Renal pelvis (tissue), 4 donors: ENCODE measurements around the gene HBS1L. TPM values are rescaled to one million over a fixed set of nuclear protein-coding genes. Genes with fewer than 3 reads are reported as not detected.

ENCODE experiments used
- DNase-seq: peaks from one replicate; pipeline ENCODE4 v3.0.0-alpha.2; 2013
- polyA plus RNA-seq, 3 donors: library from polyadenylated mRNA; unstranded; fragments of 120-200 nt; gene quantifications; one replicate each; pipeline ENCODE4 v1.2.1, GENCODE V29; 2013; ENCODE audit not compliant: insufficient read length in 3 of 3

The HBS1L gene
- polyA plus RNA-seq, 3 donors = 58.8 to 78.3 (median 69.9) TPM

DNA sequence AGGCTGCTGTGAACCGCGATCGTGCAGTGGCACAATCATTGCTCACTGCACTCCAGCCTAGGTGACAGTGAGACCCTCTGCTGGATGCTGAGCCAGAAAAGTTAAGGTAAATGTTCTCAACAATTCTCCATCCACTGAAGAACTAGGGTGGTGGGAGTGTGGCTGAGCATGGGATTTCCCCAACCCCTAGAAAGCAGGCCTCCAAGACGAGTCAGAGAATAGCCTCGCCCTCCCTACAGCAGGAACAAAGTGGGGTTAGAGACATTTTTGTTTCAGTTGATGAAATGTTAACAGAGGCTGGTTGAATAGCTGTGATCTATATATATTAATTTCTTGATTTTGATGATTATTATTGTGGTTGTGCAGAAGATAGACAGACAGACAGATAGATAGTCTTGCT, 98.6 kb downstream of the HBS1L start:
- no peak for DNase-seq

DNA sequence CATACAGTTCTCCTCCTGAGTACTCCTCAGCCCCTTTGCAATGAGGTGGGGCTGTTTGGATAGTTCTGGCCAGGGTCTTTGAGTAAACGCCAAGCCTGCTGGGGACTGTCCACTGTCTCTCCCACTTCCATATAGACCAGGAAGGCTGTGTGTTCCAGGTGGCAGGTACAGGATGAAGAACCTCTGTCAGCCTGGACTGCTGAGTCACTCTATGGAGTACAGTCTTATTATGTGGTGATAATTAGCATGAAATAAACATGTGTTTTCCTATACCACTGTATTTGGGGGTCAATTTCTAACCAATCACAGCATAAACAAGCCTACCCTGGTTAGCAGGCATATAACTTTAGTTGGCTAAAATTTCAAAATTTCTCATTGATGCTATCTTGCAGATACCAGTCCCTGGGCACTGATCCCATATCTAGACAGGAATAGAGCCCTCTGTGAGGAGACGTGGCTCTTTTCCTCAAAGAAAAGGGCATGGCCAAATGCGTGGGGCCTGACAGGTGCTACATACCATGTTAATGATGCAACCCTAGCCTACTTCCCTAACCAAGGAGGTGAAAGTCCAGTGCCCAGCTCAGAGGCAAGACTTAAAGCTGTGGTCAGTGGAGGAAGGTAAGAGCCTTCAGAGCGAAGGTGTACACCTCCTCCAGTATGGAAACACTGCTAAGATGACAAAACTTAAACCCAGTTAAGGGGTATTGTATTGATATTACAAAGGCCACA, 100.2 kb downstream of the HBS1L start:
- DNase-seq = no peak

DNA sequence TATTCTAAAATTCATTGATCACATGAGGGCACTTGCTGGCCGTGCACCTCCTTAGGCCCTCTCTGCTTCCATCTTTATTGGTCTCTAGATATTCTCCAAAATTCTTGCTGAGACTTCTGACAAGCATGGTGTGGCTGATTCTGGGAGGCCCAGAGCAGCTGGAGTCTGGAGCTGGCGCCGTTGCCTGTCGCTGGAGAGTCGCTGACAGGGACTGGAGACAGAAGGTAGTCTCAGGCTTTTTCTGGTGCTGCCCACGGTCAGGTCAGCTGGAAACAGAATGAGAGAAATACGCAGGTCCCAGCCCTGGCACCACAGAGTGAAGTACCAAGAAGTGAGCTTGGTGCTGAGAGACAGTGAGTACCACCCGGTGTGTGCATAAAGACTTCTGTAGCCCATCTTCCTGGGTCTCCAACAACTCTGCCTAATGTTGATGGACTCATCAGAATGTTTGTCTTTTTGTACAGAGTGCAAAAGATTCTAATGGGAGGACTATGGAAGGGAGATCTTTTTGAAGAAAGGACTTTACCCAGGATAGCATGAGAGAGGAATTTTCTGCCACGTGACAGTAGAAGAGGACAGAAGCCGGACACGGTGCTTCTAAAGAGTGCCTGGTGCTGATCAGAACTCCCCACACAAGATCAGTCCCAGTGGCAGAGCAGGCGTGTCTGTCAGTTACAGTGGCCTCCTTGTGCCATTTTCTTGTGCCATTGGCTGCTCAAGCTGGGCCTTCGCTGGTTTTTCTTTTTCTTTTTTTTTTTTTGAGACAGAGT, 102.9 kb downstream of the HBS1L start:
- no peak for DNase-seq

DNA sequence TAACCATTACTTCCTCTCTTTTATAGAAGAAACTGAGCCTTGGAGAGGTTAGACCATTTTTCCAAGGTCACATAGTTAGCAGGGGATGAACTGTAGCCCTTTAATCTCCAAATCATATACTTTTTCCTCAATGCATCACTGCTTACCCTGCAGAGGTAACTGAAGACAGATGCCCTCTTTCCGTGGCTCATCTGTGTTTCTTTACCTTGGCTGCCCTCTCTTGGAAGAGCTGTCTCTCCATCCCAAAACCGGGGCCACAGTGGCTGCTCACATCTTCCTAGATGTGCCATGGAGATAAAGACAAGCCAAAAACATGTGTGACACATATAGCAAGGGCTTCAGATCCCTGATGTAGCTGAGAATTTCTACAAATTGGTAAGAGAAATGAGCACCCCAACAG, 104.1 kb downstream of the HBS1L start:
- no peak for DNase-seq

DNA sequence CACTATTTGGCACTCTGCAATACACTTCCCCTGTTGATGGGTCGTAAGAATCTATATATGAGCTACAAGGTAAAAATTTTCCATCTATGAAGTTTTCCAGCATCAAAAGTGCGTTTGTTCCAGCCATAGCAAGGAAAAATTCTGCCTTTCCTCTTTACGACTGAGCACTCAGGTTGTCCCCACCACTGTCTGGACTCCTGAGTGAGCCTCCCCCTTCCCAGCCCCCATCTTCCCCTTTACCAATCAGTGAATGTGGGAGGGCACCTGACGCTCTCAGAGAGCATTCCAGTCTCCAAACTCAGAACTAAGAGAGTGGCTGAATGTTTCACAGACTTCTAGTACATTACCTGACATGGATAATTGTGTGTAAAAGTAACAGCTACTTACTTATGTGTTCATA, 104.7 kb downstream of the HBS1L start, which contains the start of gene ALDH8A1:
Gene ALDH8A1 (minus strand): TSS at position 175 of the 400 bp plus-strand sequence. CDS start 48 bp downstream, at position 127.
- no peak for DNase-seq

DNA sequence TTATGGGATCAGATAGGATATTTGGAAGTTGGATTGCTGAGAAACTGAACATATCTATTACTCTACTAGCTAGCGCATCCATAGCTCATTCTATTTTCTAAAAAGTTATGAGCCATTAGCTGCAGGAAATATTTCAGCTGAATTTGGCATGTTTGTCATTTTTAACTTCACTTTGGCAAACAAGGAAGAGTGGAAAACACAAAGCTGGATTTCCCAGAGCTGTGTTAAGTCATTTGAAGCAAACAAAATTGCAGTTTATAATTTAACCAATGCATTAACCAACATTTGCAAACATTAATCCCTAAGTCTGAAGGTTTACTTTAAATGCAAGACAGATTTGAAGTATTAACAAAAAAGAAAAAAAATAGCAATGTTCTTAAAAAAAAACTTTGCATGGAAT, 105.9 kb downstream of the HBS1L start:
- no peak for DNase-seq

DNA sequence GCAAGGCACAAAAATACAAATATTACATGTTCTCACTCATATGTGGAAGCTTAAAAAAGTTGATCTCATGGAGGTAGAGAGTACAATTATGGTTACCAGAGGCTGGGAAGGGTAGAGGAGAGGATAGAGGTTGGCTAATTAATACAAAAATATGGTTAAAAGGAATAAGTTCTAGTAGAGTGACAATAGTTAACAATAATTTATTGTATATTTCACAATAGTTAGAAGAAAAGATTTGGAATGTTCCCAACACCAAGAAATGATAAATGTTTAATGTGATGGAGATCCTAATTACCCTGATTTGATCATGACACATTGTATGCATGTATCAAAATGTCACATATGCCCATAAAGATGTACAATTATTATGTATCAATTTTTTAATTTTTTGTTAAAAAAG, 106.5 kb downstream of the HBS1L start:
- no peak for DNase-seq

DNA sequence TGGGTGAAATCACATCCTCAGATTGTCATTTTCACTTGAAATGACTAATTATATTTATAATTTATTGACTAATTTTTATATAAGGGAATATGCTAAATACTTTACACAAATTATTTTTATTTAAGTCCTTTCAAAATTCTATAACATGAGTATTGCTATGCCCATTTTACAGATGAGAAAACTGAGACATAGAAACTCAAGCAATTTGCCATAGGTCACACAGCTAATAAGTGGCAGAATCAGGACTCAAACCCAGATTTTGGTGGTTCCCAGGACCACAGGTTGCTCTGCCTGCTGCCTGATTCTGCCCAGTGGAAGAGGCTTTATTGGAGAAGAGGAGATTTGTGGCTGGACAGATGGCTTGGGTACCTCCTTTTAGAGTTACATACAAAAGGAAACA, 109.6 kb downstream of the HBS1L start:
- no peak for DNase-seq

DNA sequence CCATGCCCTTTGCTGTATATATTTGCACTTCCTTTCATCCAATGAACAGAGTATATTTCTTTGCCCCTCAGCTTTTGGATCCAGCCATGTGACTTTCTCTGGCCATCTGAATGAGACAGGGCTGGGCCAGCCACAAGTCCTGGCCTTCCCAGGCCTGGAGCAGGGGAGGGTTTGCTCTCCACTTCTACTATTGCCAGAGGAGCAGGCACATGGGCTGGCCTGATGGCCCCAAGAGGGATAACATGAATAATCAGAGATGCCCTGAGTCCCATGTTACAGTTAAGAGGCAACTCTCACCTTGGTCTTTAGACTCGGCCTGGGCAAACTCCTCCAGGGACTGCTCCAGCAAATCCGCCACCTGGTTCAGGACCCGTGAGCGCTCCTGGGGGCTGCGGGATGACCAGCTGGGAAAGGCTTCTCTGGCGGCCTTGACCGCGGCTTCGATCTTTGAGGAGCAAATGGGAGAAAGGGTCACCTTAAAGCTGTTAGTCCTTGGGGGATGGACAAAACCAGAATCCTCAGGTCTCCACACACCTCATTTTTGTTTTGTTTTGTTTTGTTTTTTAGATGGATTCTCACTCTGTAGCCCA, 111.0 kb downstream of the HBS1L start:
- no peak for DNase-seq

DNA sequence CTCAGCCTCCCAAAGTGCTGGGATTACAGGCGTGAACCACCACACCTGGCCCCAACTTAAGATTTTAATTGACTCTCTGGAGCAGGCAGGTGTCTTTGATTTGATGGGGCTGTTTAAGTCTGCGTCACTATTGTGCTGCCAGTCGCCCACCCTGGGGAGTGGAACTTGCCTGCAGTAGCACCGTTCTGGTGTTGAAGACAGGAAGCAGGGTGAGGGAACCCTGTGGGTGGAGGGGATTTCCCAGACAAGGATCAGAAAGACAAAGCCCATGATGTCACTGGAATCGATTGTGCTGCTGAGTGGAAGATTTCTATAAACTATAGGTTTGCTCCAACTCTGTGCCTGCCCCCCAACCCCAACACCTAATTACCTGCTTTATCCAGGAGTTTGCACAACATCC, 115.7 kb downstream of the HBS1L start:
- DNase-seq = no peak

DNA sequence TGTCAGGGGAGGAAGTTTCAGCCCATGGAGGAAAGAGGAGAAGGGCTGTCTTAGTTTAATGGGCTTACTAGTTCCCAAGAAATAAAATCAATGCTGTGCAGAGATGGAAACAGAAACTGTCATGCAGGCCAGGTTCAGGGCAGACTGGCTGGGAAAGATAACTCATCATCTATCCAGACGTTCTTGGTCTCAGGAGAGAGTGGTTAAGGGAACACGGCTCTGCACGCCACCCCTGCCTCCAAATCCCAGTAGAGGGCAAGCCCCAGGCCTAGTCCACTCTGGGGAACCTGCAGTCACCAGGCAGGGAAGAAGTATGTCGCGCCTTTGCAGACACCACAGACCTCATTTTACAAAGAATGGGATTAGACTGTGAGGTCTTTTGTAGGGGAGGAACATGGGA, 117.2 kb downstream of the HBS1L start:
- no peak for DNase-seq

DNA sequence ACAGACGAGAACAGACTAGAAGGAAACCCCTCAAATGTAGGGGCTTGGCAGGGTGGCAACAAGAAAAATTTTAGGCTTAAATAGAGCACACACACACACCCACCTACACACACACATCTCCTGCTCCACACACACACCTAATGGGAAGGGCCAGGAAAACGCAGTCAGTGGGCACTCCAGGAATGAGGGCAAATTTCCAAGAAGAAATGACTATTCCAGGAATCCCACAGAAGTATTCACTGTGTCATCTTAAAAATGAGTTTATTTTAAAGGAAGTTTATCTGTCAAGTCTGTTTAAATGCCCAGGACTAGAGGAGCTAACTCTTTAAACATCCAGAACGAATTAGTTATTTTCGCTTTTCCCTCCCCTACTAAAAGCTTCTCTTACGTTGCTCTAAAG, 117.7 kb downstream of the HBS1L start:
- DNase-seq = no peak

DNA sequence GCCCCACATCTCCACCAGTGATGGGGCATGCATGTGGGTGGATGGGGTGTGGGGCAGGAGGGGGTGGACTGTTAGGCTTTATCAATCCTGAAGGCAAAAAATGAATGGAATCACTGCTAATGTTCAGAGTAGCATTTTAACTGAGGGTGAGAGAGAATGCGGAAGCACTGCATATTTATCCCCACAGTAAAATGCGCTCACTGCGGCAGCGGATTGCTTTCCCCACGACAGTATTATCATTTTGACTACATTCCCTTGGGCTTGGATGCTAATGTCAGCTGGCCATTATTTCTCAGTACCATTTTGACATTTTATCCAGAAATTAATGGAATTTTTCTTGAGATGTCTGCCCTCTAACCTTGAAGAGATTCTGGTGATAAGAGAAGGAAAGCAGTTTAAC, 118.1 kb downstream of the HBS1L start:
- no peak for DNase-seq

DNA sequence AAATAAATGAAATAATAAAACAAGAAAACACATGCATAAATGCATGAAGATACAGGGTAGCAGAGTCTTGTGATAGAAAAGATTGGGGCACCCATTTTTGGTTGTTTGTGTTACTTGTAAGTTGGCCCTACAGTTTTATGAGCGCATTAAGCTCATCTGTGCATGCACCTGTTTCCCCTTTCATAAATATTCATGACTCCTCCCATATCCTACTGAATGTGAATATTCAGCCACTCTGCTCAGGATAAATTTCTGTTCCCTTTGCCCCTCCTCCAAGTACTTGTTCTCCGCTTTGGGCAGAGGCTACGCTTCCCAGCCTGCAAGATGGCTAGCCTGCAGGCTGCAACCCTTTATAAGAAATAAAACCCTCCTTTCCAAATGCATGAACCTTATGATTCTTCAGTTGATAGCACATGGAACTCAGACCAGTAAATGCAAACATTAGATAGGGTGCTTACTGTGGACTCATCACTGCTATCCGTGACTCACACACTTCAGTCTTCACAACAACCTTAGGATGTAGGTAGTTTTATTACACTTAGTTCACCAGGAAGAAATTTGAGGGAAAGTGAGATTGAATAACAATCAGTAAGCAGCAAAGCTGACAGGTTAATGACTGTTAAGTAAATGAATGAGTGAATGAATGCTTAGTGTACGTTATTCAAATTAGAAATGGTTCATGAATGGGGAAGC, 119.7 kb downstream of the HBS1L start:
- no peak for DNase-seq

DNA sequence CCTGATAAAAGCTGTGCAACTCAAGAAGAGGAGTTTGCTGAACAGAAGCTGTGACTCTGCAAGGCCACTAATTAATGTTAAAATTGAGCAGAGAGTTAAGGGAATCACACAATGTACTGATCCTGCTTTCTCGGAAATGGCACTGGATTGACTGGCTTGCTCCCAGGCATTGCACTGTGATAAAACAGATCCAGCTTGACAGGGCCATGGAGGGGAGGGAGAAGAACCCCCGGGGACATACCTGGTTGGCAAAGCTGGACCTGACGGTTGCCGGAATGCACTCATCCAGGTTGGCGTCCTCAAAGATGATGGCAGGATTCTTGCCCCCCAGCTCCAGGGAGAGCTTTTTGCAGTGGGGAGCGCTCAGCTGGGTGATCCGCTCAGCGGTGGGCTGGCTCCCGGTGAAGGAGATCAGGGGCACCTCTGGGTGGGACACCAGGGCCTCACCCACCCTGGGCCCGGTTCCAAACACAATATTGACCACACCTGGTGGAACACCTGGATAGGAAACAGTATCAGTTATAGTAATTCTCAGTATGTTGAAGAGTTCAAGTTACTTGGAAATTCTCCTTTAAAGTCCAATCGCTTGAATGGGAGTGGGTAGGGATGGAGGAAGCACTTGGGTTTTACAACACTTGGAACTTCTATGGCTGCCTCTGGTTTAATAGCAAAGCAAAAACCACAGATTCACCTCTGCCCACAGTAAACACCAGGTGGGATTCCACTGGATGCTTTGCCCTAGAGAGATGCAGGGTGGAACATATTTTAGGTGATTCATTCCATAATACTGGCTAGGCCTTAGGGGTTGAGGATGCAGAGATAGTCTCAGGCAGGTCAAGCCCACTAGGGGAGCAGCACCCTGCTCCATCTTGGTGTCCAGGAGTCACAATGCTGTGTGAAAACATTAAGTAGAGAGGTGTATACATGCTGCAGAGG, 121.8 kb downstream of the HBS1L start:
- DNase-seq = no peak

DNA sequence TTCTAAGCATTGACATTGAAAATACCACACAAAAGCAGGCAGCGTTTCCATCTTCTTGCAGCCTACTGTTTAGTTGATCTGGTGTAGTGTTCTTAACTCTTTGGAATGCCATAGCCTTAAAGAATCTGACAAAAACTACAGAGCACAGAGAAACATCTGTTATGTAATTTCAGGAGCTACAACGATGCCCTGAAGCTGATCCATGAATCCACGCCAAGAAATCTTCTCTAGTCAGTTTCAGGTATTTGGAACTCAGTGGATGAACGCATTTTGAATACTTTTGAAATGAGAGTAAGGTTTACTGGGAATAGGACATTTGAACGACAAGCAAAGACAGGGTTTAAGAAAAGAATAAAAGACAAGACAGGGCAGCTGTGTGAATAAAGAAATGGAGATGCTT, 122.5 kb downstream of the HBS1L start:
- DNase-seq = no peak

DNA sequence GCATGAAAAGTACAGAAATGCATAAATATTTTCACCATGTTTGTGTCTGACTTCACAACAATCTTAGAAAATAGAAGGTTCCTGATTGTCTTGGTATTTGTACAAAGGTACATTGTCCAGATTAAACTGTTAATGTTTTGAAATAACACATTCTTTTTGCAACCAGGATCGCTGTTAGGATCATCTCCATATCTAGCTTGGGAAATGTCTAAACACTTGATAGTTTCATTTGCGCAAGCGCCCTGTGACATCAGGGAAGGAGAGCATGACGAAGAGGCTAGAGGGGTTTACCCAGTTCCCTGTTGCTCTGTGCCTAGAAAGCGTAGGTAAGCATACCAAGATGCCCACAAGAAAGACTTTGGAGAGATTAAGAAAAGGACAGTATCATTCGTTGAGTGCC, 124.2 kb downstream of the HBS1L start:
- no peak for DNase-seq

DNA sequence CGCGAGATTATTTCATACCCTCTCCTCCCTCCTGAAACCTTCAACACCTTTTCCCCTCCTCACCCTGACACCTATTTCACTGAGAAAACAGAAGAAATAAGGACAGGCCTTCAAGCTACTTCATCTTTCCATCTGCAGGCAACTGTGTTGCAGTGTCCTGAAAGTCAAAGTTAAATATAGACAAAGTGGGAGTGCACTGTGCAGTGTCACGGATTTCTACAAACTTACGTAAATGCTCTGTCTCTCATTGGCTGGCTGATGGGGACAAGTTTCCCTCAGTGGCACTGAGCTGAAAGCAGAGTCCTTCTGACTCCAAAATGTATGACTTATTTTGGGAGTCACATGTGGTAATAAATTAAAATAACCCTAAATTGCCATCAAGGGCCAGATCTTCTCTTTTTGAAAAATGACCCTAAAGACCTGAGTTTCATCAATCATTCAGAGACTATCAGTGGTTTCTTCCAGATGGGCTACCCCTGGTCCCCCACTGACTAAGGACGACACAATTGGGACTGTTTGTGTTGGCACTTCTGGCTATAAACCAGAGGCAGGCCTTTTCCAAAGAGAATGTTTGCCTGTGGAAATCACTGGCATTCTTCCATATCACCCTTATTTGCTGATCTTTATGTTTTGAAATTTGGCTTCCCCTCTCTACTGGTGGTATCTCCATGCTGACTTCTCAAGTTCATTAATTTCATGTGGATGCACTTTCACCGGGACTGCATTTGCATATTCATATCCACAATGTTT, 126.3 kb downstream of the HBS1L start:
- no peak for DNase-seq

DNA sequence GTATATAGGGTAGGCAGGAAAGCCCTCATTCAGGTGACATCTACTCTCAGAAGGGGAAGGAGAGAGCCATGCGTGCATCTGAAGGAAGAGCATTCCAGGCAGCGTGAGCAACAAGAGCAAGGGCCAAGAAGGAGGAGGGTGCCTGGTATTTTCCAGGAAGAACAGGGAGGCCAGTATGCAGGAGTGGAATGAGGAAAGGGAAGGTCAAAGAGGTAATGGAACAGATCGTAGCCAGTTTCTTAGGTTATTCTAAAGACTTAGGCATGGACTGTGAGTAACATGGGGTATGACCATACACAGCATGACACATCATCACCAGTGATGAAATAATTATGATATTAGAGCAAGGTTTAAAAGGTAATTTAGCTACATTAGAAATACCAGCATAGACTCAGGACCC, 128.8 kb downstream of the HBS1L start:
- no peak for DNase-seq

DNA sequence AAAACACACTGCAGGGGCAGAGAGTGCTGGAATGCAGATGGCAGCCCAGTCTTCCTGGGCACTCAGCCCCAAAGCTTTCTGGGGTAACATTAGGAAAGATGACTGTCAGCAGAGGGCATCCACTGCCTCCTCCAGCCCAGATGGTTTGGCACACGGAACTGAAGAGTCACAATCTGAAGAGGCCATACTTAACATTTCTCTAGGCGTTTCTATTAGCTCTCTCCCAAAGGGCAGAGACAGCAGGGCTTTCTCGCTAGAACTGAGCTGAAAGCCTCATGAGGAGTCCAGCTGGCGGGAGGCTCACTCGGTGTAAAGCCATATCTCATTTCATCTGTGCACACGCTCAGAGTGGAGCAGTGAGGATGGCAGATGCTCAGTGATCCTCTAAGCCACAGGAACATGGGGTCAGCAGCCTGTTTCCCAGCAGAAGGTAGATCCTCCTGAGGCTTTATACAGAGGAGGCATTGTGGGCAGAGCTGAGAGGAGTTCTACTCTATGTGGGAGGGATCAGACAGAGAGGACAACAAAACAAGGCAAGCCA, 132.8 kb downstream of the HBS1L start:
- no peak for DNase-seq
